Kidney (tissue), 14 donors: ENCODE data around the gene HSPG2. TPM values are rescaled to one million over a fixed set of nuclear protein-coding genes. Genes with fewer than 3 reads are reported as not detected.

Experiments
- DNase-seq, 5 donors: peaks; one replicate each; pipeline ENCODE4 v3.0.0-alpha.2; 2013 to 2020
- FAIRE-seq: peaks from 2 replicates; lab custom pipeline; 2012; peaks lifted over from hg19 to GRCh38; lab: Jason Lieb, UNC
- H3K27ac ChIP-seq, 2 donors: one replicate each; pipeline ENCODE4 v1.7.0; 2013; ENCODE audit warnings: low read depth in 2 of 2, low read length in 2 of 2, inconsistent platforms in 1 of 2
- H3K27me3 ChIP-seq: one replicate; pipeline ENCODE4 v1.7.1; 2013; ENCODE audit warnings: low read length, inconsistent platforms; ENCODE audit not compliant: control insufficient read depth, insufficient read depth
- H3K36me3 ChIP-seq, 3 donors: one replicate each; pipeline versions ENCODE4 v1.7.0 to v1.7.1; 2013; ENCODE audit warnings: low read length in 3 of 3, control low read depth in 1 of 3, inconsistent platforms in 1 of 3; ENCODE audit not compliant: insufficient read depth in 3 of 3, control insufficient read depth in 2 of 3
- H3K4me1 ChIP-seq, 3 donors: one replicate each; pipeline versions ENCODE4 v1.7.0 to v1.7.1; 2013; ENCODE audit warnings: low read length in 3 of 3, inconsistent platforms in 1 of 3, low read depth in 1 of 3; ENCODE audit not compliant: control insufficient read depth in 2 of 3, insufficient read depth in 2 of 3
- H3K4me3 ChIP-seq, 3 donors: one replicate each; pipeline versions ENCODE4 v1.7.0 to v1.8.1; 2013; ENCODE audit warnings: low read length in 3 of 3, control low read depth in 1 of 3, inconsistent platforms in 1 of 3
- H3K9ac ChIP-seq, 3 donors: one replicate each; pipeline versions ENCODE4 v1.7.0 to v1.7.1; 2013; ENCODE audit warnings: low read length in 3 of 3, control low read depth in 1 of 3, inconsistent platforms in 1 of 3
- H3K9me3 ChIP-seq, 3 donors: one replicate each; pipeline versions ENCODE4 v1.7.0 to v1.7.1; 2013; ENCODE audit warnings: low read length in 3 of 3, control low read depth in 1 of 3, inconsistent platforms in 1 of 3; ENCODE audit not compliant: control insufficient read depth in 2 of 3, insufficient read depth in 1 of 3
- intact Hi-C: fragments of 100-400 bp; cut with DNase I; formaldehyde crosslinking; loops from one replicate; pipeline ENCODE4 v1.11.1; 2022
- polyA plus RNA-seq: library from polyadenylated mRNA; stranded (reverse); fragments of 350-450 nt; fragmentation: Illumina TruSeq; extraction: RNeasy Lipid Tissue Mini Kit (QIAGEN cat#74804); gene quantifications from one replicate; pipeline ENCODE4 v1.2.3, GENCODE V29; 2014; ENCODE audit warnings: low read depth, low replicate concordance; ENCODE audit not compliant: insufficient read depth
- total RNA-seq: library from RNA; stranded (reverse); fragmentation: NEBNext Ultra II Directional; extraction: Animal tissue kit (Norgen Biotek cat#: 25700); gene quantifications from one replicate; pipeline ENCODE4 v1.2.1, GENCODE V29; 2021
- TF ChIP-seq, protein P1 (sequence below): IDR thresholded peaks from 3 replicates; pipeline ENCODE4 v1.5.1; 2012; ENCODE audit warnings: mild to moderate bottlenecking, moderate library complexity, borderline replicate concordance; ENCODE audit not compliant: insufficient read depth; ENCODE audit errors: extremely low read depth
- donor health status: control.
- donor health status: control.
- donor health status: control.
- donor health status: control.
- donor health status: control.
- donor health status: DM: yes; HTN: yes; CAD: no.
- donor health status: Normal renal cell carcinoma (clear cell type).

The HSPG2 gene
- total and polyA plus RNA-seq, 2 donors from 2014 or later: 60.4 to 510 TPM

DNA sequence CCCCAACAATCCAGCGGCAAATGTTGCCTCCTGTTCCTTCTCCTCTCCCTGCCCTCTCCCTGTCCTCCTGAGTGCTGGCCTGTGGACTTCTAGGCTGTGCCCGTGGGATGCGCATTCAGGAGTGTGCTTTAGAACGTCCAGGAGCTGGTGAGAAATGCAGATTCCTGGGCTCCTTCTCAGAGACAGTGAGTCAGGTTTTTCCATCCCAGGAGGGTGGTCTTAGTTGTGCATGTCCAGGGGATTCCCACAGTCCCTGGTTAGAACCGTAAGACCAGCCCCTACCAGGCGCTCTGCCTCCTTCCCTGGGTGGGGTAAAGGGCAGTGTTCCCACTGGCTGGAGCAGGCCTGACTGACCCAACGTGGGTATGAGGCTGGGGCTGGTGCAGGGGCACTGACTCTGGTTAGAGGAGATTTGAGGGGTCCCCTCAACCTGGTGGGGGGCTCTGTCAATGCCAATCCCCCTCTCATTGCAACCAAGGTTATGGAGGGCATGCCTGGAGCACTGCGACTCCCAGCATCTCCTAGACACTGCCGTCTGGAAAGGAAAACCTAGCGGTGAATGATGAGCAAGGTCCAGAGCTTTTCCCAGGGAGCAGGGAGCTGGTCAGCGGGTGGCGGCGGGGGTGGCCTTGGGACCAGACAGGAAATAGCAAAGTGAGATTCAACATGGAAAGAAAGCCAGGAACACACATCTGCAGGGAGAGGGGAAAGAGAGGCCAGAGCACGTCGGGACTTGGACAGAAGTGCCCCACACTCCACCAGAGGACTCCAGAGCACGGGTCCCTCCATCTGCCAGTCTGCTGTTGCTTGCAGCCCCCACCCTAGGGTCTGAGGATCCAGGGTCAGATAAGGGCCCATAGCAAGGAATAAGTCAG, 38.5 kb downstream of the HSPG2 start:
- H3K9me3 ChIP-seq: no peaks in the 10 kb centered on the region
- intact Hi-C loops: no loop called here
- H3K27me3 ChIP-seq: no peaks in the 10 kb centered on the region
- no peak overlapping the region for H3K9ac ChIP-seq
- TF ChIP-seq, protein P1, sequence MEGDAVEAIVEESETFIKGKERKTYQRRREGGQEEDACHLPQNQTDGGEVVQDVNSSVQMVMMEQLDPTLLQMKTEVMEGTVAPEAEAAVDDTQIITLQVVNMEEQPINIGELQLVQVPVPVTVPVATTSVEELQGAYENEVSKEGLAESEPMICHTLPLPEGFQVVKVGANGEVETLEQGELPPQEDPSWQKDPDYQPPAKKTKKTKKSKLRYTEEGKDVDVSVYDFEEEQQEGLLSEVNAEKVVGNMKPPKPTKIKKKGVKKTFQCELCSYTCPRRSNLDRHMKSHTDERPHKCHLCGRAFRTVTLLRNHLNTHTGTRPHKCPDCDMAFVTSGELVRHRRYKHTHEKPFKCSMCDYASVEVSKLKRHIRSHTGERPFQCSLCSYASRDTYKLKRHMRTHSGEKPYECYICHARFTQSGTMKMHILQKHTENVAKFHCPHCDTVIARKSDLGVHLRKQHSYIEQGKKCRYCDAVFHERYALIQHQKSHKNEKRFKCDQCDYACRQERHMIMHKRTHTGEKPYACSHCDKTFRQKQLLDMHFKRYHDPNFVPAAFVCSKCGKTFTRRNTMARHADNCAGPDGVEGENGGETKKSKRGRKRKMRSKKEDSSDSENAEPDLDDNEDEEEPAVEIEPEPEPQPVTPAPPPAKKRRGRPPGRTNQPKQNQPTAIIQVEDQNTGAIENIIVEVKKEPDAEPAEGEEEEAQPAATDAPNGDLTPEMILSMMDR: no peak
- no peak overlapping the region for H3K27ac ChIP-seq
- no peak for FAIRE-seq
- H3K4me1 ChIP-seq: peaks cover 0 to 55% (median 13%) of the 10 kb centered on the region in 3 donors
- no peaks in the 10 kb centered on the region for H3K36me3 ChIP-seq
- no peak overlapping the region for H3K4me3 ChIP-seq
- DNase-seq: no peak

DNA sequence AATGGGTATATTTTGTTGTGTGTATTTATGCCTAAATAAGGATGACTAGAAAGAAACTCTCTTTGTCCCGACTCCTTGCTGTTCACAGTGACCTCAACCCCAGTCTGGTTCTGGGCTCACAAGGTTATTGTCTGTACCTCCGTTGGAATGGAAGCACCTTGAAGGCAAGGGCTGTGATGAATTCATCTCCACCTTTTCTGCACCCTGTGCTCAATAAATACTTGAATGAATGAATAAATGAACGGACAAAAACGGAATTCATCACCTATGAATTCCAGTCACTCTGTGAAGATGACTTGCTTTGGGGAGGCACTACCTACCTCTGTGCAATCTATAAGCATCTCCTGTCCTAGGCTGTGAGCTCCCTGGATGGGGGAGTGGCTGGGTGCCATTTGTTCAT, 39.3 kb downstream of the HSPG2 start:
- Histone ChIP-seq H3K36me3 (no peaks in the 10 kb centered on the region), H3K9ac (no peak overlapping the region), H3K4me1 (peaks cover 0 to 52% (median 13%) of the 10 kb centered on the region in 3 donors), H3K9me3 (no peaks in the 10 kb centered on the region), H3K27ac (no peak overlapping the region), H3K27me3 (no peaks in the 10 kb centered on the region), H3K4me3 (no peak overlapping the region)
- FAIRE-seq: no peak
- intact Hi-C loops: no loop called here
- DNase-seq: no peak
- TF ChIP-seq, protein P1: no peak

DNA sequence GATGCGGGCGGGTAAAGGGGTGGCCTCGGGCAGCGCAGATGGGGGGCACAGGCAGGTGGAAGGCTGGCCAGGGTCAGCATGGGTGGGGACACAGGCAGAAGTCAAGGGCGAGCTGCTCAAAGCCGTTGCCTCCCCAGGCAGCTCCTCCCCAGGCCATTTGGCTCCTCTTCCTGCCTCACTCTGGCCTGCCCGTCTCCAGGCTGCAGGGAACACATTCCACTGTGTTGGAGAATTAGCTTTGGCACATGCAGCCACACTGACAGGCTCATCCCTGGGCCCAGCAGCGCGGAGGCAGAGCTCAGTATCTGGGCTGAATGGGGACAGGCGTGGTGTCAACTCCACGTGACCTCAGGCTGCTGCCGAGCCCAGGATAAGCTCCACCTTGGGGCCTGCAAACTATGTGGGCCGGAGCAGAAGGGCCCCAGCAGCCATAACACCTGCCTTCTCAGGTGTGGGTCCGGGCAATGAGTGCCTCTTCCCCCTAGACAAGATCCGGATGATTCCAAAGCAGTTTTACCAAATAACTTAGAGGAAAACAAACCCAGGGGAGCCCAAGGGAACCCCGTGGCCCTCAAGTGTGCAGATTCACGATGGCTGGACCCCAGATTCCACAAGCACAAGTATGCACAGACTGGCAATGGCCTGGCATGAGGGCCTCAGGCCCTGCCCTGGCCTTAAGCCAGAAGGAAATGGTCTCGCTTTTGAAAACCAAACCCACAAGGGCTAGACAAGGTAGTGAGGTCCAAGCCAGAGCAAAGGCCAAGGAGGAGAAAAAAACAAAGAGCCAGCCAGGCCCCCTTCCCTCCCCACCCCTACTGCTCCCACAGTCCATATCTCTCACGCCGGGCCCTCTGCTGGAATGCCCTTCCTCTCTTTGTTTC, 40.2 kb downstream of the HSPG2 start:
- TF ChIP-seq, protein P1: no peak
- DNase-seq (peak in 1 of 5 donors; percentile 90), FAIRE-seq (no peak)
- H3K9ac ChIP-seq: no peak overlapping the region
- H3K36me3 ChIP-seq: no peaks in the 10 kb centered on the region
- H3K27me3 ChIP-seq: no peaks in the 10 kb centered on the region
- H3K4me3 ChIP-seq: no peak overlapping the region
- no peak overlapping the region for H3K27ac ChIP-seq
- no peaks in the 10 kb centered on the region for H3K9me3 ChIP-seq
- H3K4me1 ChIP-seq: peaks cover 0 to 45% (median 6%) of the 10 kb centered on the region in 3 donors
- intact Hi-C loops: no loop called here
